Stomach (tissue), 19 donors: ENCODE measurements around the gene BEND2. TPM values are rescaled to one million over a fixed set of nuclear protein-coding genes. Genes with fewer than 3 reads are reported as not detected.
"Not testable (repeated sequence)": the region's sequence is repeated elsewhere in the genome, so short reads cannot be mapped to it uniquely, and the experiment has no call there.

Experiments used
- DNase-seq, 2 donors: peaks; one replicate each; pipeline versions ENCODE4 v3.0.0 to v3.0.0-alpha.2; 2013 to 2019
- H3K27ac ChIP-seq, 5 donors: fragments of 200-600 bp in 4 of 5; sonication (generic) in 4 of 5; one replicate each; pipeline ENCODE4 v1.5.1; 2013 to 2019; ENCODE audit warnings: mild to moderate bottlenecking in 1 of 5, moderate library complexity in 1 of 5
- H3K27me3 ChIP-seq, 3 donors: fragments of 200-600 bp; sonication (generic); one replicate each; pipeline ENCODE4 v1.5.1; 2017 to 2019; ENCODE audit warnings: mixed run types in 1 of 3
- H3K36me3 ChIP-seq, 4 donors: fragments of 200-600 bp; sonication (generic); 1 replicate in 3 of 4; 2 replicates in 1 of 4; pipeline ENCODE4 v1.5.1; 2016 to 2019
- H3K4me1 ChIP-seq, 4 donors: fragments of 200-600 bp; sonication (generic); one replicate each; pipeline ENCODE4 v1.5.1; 2016 to 2019
- H3K4me3 ChIP-seq, 4 donors: fragments of 200-600 bp; sonication (generic) in 3 of 4; one replicate each; pipeline ENCODE4 v1.5.1; 2016 to 2019; ENCODE audit warnings: mild to moderate bottlenecking in 1 of 4
- H3K9me3 ChIP-seq, 4 donors: fragments of 200-600 bp; sonication (generic); one replicate each; pipeline ENCODE4 v1.5.1; 2016 to 2019
- EP300 ChIP-seq: sonication (generic); formaldehyde crosslinking; IDR thresholded peaks from one replicate; pipeline ENCODE4 v1.6.1; 2017; ENCODE audit warnings: antibody characterized with exemption
- POLR2A ChIP-seq, 4 donors: fragments of 450-650 bp; IDR thresholded peaks; one replicate each; pipeline ENCODE4 v1.6.1; 2016; ENCODE audit warnings: antibody characterized with exemption in 4 of 4, control low read depth in 2 of 4, mild to moderate bottlenecking in 1 of 4, moderate library complexity in 1 of 4
- POLR2AphosphoS5 ChIP-seq, 3 donors: sonication (generic); formaldehyde crosslinking; IDR thresholded peaks; one replicate each; pipeline ENCODE4 v1.6.1; 2016; ENCODE audit warnings: antibody characterized with exemption in 3 of 3
- WGBS, 5 donors: extraction: QIAGEN DNeasy Blood & Tissue Kit in 3 of 5; methylation state at CpG; one replicate each; pipeline versions ENCODE4 v1.1.5 to v1.1.7; 2013 to 2018; 5-methylcytosine and 5-hydroxymethylcytosine counted together
- intact Hi-C: fragments of 100-400 bp; cut with DNase I; formaldehyde crosslinking; loops from one replicate; pipeline ENCODE4 v1.15.1; 2023; ENCODE audit warnings: low total_unique reads
- long read RNA-seq, 10 donors: transcript quantifications; one replicate each; lab custom pipeline, GENCODE V29; 2026
- polyA plus RNA-seq, 3 donors: library from polyadenylated mRNA; stranded (reverse); fragments of 200-250 nt; gene quantifications; one replicate each; pipeline ENCODE4 v1.2.3, GENCODE V29; 2013
- total RNA-seq, 5 donors: library from RNA; depleted of rRNA; stranded (reverse); fragments of >200 nt; gene quantifications; one replicate each; pipeline versions ENCODE4 v1.1.0 to v1.2.3, GENCODE V29; 2014 to 2016
- TF ChIP-seq, protein P1 (sequence below), 7 experiments: fragments of 450-650 bp in 4 of 7; fragments of 200-600 bp in 3 of 7; sonication (generic) in 3 of 7; IDR thresholded peaks; one replicate each; pipeline ENCODE4 v1.5.1; 2016 to 2019; ENCODE audit warnings: antibody characterized with exemption in 7 of 7, control low read depth in 2 of 7, mild to moderate bottlenecking in 1 of 7
- donor health status: healthy with polysubstance abuse.
- donor health status: Bipolar disorder and iron deficiency.
- donor health status: healthy.

BEND2 gene
- total RNA-seq = not detected
- under 1 TPM in 1 of 3 donors, not detected in 2; 0.06 TPM for polyA plus RNA-seq
- long read RNA-seq, donor 1 = 0 reads
- long read RNA-seq, donor 2 = 0 reads
- long read RNA-seq, donor 3 = 0 reads
- long read RNA-seq, donor 4 = 0 reads
- long read RNA-seq, donor 5 = 0 reads
- long read RNA-seq, donor 6 = 0 reads
- long read RNA-seq, donor 7 = 0 reads
- long read RNA-seq, donor 8 = 0 reads
- long read RNA-seq, donor 9 = 0 reads
- long read RNA-seq, donor 10 = 0 reads

DNA sequence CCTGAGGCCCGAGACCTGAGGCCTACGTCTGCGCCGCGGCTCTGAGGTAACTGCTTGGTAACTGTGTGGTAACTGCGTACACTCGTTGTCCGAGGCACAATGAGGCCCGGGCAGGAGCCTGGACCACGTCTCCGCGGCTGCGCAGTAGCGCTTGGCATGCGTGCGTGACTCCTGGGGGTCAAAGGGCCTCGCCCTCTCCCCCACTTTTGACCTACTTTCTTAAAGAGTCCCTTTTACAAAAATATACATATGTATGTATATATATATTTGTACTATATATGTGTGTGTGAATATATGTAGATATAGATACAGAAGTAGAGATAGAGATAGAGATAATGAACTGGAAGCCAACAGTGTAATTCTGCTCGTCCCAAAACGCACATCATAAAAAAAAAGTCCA lies at the start of gene BEND2:
Gene BEND2, minus strand, starts transcription at position 101 of the 400 bp plus-strand sequence. CDS start 136 bp downstream, outside the sequence.
- no peak within 1 kb of the TSS for H3K27ac ChIP-seq
- H3K9me3 ChIP-seq = peaks cover 0 to 22% (median 5%) of the 10 kb centered on the region in 4 donors
- no peaks in the 10 kb centered on the region for H3K27me3 ChIP-seq
- no peaks in the 10 kb centered on the region for H3K4me1 ChIP-seq
- TF ChIP-seq EP300 = no peak
- TF ChIP-seq POLR2A (IDR thresholded peaks at IDR 0.05) = no peak
- TF ChIP-seq, protein P1, sequence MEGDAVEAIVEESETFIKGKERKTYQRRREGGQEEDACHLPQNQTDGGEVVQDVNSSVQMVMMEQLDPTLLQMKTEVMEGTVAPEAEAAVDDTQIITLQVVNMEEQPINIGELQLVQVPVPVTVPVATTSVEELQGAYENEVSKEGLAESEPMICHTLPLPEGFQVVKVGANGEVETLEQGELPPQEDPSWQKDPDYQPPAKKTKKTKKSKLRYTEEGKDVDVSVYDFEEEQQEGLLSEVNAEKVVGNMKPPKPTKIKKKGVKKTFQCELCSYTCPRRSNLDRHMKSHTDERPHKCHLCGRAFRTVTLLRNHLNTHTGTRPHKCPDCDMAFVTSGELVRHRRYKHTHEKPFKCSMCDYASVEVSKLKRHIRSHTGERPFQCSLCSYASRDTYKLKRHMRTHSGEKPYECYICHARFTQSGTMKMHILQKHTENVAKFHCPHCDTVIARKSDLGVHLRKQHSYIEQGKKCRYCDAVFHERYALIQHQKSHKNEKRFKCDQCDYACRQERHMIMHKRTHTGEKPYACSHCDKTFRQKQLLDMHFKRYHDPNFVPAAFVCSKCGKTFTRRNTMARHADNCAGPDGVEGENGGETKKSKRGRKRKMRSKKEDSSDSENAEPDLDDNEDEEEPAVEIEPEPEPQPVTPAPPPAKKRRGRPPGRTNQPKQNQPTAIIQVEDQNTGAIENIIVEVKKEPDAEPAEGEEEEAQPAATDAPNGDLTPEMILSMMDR (IDR thresholded peaks at IDR 0.05) = no peak
- TF ChIP-seq POLR2AphosphoS5 (IDR thresholded peaks at IDR 0.05) = no peak
- WGBS, 5 donors = 92 to 96% (median 95%) methylated on average over 13 to 19 of the region's 19 CpGs
- H3K4me3 ChIP-seq = no peak within 1 kb of the TSS
- intact Hi-C loops = no loop called here
- H3K36me3 ChIP-seq = no peaks in the 10 kb centered on the region
- DNase-seq = no peak

DNA sequence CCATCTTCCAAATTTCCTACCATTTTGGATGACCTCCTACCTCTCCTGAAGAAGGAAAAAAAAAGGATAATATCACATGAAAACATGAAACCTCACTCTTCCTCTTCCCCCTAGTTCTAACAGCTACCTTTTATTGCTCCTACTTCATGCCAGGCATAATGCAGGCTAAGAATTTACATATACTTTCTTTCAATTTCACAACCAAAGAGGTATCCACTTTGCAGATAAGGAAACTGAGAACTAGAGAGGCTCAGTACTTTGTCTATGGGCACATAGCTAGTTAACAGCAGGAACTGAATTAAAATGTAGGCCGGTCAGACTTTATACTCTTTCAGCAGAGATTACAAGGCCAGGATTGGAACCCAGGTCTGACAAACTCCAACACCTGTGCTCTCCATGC lies 34.4 kb upstream of the BEND2 start:
- H3K36me3 ChIP-seq = no peaks in the 10 kb centered on the region
- H3K4me1 ChIP-seq = no peaks in the 10 kb centered on the region
- no peaks in the 10 kb centered on the region for H3K9me3 ChIP-seq
- no peak overlapping the region for H3K27ac ChIP-seq
- H3K4me3 ChIP-seq = no peak overlapping the region
- no peak for DNase-seq
- 89 to 95% (median 93%) methylated on average over 1 of the region's 1 CpG for WGBS, 5 donors
- H3K27me3 ChIP-seq = no peaks in the 10 kb centered on the region
- TF ChIP-seq, protein P1 (IDR thresholded peaks at IDR 0.05) = no peak
- TF ChIP-seq POLR2AphosphoS5 (IDR thresholded peaks at IDR 0.05) = no peak
- no peak for TF ChIP-seq POLR2A (IDR thresholded peaks at IDR 0.05)
- no peak for TF ChIP-seq EP300
- intact Hi-C loops = no loop called here

GRCh38 chrX:18252644-18253359 lies 32.1 kb upstream of the BEND2 start:
- WGBS, 5 donors = 35 to 54% (median 46%) methylated on average over 3 of the region's 3 CpGs
- peak in 1 of 2 donors; percentile 15 for DNase-seq
- TF ChIP-seq EP300 = no peak
- no peak for TF ChIP-seq POLR2A (IDR thresholded peaks at IDR 0.05)
- TF ChIP-seq POLR2AphosphoS5 (IDR thresholded peaks at IDR 0.05) = no peak
- TF ChIP-seq, protein P1 (IDR thresholded peaks at IDR 0.05) = no peak

GRCh38 chrX:18229646-18230045 lies 9.0 kb upstream of the BEND2 start:
- H3K36me3 ChIP-seq, H3K4me3 ChIP-seq, H3K27ac ChIP-seq, intact Hi-C loops, H3K9me3 ChIP-seq, H3K27me3 ChIP-seq, DNase-seq, H3K4me1 ChIP-seq: not testable (repeated sequence)
- 61 to 81% (median 71%) methylated on average over 7 to 19 of the region's 21 CpGs for WGBS, 5 donors

More at GRCh38 chrX:18252644-18253359, 32.1 kb upstream of the BEND2 start:
- no peaks in the 10 kb centered on the region for H3K27me3 ChIP-seq
- no peaks in the 10 kb centered on the region for H3K36me3 ChIP-seq
- no peaks in the 10 kb centered on the region for H3K4me1 ChIP-seq
- no peak overlapping the region for H3K4me3 ChIP-seq
- no peaks in the 10 kb centered on the region for H3K9me3 ChIP-seq
- no peak overlapping the region for H3K27ac ChIP-seq
- intact Hi-C loops = no loop called here

DNA sequence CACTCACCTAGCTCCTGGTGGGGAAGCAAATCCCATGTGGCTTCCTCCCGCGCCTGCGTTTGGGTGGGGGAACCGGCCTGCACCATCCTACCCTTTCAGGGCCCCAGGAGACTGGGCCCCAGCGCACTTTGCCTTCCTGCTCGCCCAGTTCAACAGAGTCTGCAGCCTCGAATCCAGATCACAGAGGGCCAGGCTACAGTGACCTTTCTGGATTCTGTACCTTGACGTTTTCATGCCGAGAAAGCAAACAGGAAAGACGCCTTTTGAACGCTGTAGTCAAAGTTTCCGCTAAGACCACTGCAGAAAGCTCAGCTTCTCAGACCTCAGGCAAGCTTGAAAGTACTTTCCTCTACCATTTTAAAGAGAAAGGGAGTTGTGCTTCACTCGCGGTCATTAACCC lies 7.4 kb upstream of the BEND2 start:
- H3K27me3 ChIP-seq = no peaks in the 10 kb centered on the region
- no peak overlapping the region for H3K4me3 ChIP-seq
- intact Hi-C loops = no loop called here
- no peaks in the 10 kb centered on the region for H3K9me3 ChIP-seq
- no peak for TF ChIP-seq POLR2A (IDR thresholded peaks at IDR 0.05)
- no peak for TF ChIP-seq POLR2AphosphoS5 (IDR thresholded peaks at IDR 0.05)
- no peak for TF ChIP-seq EP300
- TF ChIP-seq, protein P1 (IDR thresholded peaks at IDR 0.05) = no peak
- H3K36me3 ChIP-seq = no peaks in the 10 kb centered on the region
- no peak overlapping the region for H3K27ac ChIP-seq
- 77 to 89% (median 80%) methylated on average over 14 of the region's 14 CpGs for WGBS, 5 donors
- no peaks in the 10 kb centered on the region for H3K4me1 ChIP-seq
- no peak for DNase-seq
